GM21381 (cell line): ENCODE results near the gene DYNLT3.

Experiments used
- ATAC-seq: cut with Tn5 transposase; IDR thresholded peaks from one replicate; pipeline ENCODE4 v1.9.1; 2021; ENCODE audit warnings: mild to moderate bottlenecking, moderate library complexity; ENCODE audit not compliant: unreplicated experiment

DYNLT3 gene

GRCh38 chrX:37846141-37846540 is 1.2 kb downstream of the DYNLT3 start:
- no peak for ATAC-seq

GRCh38 chrX:37844622-37845021 is 2.7 kb downstream of the DYNLT3 start:
- no peak for ATAC-seq

DNA sequence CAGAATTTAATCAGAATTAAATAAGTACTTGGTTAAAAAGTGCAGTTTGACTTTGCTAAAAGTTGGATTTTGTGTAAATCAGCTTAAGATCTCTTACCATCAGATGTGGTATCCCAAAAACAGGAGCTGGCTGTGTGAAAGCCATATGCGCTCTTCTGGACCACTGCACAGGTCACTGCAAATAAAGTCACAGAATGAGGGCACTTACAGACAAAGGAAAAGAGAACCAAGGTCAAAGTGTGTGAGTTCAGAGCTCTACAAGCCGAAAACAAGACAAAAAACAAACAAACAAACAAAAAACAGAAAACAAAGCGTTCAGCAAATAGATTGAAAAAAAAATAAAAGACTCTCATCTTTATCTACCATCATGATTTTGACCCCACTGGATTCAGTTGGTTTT is 6.4 kb downstream of the DYNLT3 start:
- no peak for ATAC-seq

DNA sequence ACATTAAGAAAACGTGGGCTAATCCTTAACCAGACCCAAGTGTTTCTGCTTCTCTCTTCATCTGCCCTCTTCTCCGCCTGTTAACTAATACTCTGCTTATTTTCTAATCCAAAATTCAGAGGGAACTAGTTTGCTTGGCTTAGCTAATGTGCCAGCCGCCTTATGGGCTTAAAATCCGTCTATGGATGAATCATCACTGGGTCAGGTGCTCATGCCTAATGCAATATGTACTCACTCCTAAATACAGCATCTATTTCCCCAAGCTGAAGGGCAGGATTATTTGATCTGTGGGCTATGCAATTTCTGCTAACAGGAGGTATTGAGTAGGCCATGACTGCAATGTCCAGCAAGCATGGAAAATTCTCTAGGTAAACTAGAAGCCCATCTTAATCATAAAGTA is 12.4 kb downstream of the DYNLT3 start:
- ATAC-seq, result no peak

DNA sequence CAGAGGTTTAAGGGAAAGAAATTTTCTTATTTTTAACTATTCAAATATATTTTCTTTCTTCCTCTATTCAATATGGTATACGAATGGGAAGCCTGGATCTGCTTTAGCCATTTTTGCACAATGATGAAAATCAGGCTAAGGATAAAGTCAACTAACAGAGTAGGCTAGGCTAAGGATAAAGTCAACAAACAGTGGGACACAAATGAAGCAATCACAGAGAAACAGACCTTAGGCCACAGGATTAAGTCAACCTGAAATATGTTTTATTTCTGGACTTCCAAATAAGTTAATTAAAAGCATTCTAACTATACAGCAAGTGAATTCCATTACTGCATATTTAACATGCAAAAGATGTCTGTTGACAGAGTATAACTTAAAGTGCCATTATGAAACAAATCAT is 17.0 kb downstream of the DYNLT3 start:
- no peak for ATAC-seq

DNA sequence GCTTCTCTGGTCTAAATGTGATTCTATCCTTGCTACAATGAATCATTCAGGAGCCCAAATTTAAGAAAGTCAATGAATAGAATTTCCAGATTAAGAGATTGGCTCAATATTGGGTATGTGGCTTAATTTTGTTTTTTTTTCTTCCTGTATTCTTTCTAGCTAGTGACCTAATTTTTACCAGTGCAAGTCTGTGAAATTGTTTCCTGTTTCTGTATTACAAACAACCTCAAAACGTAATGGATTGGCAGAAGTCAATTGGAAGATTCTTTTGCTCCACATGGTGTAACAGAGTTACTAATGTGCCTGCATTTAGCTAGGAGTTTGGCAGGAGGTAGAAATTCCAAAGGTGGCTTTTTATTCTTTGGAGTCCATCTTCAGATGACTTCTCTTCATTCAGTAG is 17.6 kb downstream of the DYNLT3 start:
- ATAC-seq, result no peak

DNA sequence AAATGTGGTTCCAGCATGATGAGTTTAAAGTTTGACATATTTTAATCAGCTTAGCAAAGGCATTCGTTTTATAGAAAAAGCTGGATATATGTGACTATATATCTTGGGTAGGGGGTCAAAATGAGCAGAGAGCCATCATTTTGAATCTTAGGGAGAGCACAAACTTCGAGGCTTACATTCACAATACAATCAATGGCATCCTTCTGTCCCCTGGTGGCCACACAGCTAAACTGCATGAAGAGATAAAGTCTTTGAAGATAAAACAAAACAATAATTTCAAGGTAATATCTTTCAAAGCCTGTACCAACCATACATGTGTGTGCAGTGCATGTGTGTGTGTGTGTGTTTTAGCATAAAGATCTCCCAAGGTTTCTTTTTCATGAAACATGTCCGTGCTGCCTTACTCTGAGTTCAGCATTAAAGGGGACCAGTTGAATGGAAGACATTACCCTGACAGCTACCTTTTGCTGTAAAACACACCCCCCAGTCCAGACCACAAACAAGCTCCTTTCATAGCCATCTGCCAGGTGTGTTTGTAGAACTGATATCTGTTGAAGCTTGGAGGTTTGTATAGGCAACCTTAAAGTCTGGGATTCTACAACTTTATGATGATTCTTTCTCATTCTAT is 22.0 kb downstream of the DYNLT3 start:
- peak; percentile 64 for ATAC-seq

DNA sequence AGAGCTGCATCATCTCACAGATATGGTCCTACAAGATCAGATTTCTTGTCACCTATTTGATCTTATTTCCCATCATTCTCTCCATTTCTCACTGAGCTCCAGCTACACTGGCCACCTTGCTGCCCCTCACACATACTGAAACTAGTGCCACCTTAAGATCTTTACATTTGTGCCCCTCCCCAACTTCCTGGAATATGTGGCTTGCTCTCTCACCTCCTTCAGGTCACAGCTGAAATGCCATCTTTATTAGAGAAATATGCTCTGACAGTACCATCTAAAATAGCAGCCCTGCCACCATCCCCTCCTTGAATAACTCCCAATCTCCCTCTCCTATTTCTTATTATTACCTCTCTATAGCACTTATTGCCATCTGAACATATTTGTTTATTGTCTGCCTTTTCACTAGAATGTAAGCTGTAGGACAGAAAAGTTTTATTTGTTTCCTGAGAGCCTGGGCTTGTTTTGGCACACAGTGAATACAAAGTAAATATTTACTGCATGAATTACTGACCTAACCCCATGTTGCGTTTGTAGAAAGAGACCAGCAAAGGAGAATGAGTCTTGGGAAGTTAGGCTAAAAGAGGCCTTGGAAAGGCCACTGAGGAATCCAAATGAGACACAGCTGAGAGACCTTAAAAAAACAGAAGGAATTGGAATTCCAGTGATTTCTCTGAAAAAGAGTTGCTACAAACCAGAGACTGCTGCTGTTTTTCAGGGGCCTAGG is 22.7 kb downstream of the DYNLT3 start:
- no peak for ATAC-seq

DNA sequence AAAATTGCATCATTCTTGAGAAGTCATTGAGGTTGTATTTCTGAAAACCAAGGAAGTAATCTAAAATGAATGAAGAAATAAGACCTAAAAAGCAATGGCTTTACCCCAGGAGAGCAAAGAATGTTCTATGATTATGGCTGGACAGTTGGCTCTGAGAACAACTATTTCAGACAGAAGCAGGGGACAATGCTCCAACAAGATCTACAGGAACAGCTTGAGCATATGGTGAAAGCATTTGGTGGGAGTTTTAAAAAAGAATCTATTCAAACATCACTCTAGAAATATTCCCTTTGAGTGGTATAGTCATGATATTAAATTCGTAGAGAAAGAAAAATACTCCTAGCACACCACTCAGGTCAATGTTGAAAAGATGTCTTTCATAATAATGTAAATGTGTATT is 26.7 kb downstream of the DYNLT3 start:
- ATAC-seq, result no peak

DNA sequence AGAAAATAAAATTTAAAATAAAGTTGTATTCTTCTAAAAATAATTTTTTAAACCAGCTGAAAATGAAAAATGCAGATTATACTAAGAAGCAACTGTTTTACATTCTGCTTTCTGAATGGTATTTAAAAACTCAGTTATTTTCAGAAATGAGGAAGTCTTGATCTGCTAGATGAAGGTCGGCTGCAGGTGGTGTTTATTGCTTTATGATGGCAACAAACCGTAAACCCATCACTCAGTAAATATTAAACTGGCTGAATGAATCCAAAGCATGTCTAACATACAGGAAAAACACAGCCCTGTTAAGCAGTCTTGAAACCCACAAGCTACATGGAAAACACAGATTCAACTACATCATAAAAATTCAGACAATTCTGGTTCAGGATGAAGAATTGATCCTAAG is 29.3 kb downstream of the DYNLT3 start:
- peak; percentile 45 for ATAC-seq

- ATAC-seq, result peak; percentile 44
Observed at GRCh38 chrX:37817579-37817978, 29.8 kb downstream of the DYNLT3 start.

DNA sequence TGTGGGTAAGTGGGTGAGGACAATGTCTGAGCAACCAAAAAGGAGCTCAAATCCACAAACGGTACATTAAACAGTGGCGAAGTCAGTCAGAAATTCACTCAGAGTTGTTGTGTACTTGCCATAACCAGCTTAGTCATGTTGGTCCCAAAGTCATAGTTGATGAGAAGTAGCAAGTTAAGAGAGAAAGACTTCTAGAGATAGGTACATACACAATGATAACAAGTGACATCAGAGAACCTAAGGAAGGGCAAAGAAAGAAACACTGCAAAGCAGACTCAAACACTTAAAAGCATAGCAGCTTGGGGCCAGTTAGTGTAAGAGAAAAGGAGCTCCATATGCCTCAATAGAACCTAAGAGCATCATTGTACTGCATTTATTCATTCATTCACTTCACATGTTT is 30.2 kb downstream of the DYNLT3 start:
- peak; percentile 8 for ATAC-seq

GRCh38 chrX:37816766-37817165 is 30.6 kb downstream of the DYNLT3 start:
- no peak for ATAC-seq

DNA sequence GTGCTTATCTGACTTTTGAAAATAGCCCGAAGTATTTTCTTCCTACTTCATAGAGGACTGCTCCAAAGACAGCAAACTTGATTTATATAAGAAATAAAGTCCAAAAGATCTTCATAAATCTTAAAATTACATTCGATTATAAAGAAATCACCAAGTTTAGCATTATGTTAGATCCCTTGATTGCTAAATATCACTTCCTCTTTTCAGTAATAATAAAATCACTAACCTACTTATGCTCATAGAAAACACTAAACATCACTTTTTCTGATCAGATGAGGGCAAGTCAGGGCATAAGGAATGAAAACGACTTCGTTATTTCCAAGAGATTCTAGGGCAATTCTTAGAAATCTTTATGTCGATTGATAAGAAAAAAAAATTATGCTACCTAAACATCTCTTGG is 32.0 kb downstream of the DYNLT3 start:
- no peak for ATAC-seq

DNA sequence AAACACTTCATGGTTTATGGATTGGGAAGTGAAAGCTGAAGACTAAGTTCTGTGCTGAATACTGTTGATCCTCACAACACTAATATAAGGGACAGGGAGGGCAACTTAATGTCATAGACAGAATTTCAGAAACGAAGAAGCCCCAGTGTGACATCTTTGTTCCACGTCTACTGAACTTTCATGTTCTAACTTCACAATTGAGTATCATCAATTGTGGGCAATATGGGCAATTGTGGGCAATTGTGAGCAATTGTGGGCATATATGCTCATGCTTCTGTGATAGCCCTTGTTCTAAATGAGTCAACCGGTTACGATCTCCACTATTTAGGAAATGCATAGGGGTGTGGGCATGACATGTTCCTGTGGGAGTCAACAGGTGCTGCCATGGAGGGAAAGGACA is 33.8 kb downstream of the DYNLT3 start:
- no peak for ATAC-seq

GRCh38 chrX:37812110-37812509 is 35.3 kb downstream of the DYNLT3 start:
- ATAC-seq, result no peak

GRCh38 chrX:37809970-37810369 is 37.4 kb downstream of the DYNLT3 start:
- ATAC-seq, result no peak

- no peak for ATAC-seq
Observed at GRCh38 chrX:37803057-37803456, 44.3 kb downstream of the DYNLT3 start.

DNA sequence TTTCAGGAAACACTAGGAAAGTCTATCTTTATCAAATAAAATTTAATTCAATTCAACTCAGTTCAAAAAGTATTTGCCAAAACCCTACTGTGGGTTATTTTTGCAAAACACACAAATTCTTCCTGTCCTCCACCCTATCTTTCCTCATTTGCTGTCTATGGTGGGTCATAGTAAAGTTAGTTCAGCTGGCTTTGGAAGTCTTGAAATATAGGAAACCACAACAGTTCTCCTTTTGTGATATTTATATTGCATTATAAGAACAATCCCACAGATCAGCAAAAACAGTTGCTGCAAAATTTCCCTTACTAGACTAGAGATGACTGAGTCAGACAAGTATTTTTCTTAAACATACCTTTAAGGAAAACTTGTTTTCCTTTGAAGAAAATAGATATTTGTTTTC is 45.3 kb downstream of the DYNLT3 start:
- ATAC-seq, result no peak

GRCh38 chrX:37800717-37801116 is 46.7 kb downstream of the DYNLT3 start:
- ATAC-seq, result no peak

- no peak for ATAC-seq
Observed at GRCh38 chrX:37799936-37800335, 47.4 kb downstream of the DYNLT3 start.

DNA sequence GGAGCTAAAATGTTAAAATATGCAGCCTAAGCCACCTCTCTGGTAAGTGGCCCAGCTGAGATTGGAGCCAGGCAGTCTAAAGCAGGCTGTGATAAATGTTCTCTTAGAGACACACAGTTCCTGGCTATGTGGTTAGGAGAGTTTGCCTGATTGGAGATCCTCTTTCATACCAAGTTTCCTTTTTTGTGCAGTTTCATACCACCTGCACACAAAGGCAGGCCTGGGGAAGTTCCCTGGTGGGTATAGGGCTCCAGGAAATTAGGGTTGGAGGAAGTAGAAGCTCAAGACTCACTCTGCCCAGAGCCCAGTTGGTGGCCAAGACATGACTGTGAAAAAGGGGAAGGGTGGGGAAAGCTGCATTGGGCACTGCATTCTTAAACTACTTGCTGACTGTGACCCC is 50.6 kb downstream of the DYNLT3 start:
- ATAC-seq, result peak; percentile 68

- ATAC-seq, result no peak
Observed at GRCh38 chrX:37796310-37796709, 51.1 kb downstream of the DYNLT3 start.
